ENCODE data around the gene RUNX2. TPM values are rescaled to one million over a fixed set of nuclear protein-coding genes. Genes with fewer than 3 reads are reported as not detected.

RUNX2 gene
- total RNA-seq, 4 donors from 2014 or later: 1.4 to 40.4 (median 5.1) TPM

DNA sequence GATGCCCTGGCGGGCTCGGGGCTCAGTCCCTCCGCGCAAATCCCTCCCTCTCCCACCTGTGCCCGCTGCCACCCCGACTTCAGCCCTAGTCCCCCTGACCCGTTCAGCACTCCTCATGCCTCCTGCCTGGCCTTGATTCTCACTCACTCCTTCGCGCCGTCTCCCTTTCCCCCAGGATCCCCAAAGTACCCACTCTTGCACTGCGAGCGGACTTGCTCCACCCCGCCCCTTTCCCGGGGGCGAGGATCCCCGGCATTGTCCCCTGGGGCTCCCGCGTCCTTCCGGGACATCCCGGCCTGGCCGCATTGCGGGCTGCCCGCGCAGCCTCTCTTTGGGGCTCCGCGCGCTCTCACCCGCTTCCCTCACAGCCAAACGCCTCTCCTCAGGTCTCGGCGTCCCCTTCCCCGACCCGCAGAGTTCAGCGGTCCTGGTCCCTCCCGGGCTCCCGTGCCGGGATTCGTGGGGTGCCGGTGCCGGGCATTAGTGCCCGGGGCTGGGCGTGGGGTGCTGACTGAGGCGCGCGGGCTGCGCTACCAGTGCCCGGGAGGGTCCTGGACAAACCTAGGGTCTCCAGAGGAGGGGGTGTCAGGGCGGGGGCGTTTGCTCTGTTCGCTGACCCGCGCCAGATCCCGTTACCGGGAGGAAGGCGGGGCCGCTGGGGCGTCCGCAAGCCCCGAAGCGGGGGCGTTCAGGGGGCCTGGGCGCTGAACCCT, 95.1 kb downstream of the RUNX2 start:
- H3K4me1 ChIP-seq: peaks cover 0 to 26% (median 6%) of the 10 kb centered on the region in 4 donors
- TF ChIP-seq, protein P1, sequence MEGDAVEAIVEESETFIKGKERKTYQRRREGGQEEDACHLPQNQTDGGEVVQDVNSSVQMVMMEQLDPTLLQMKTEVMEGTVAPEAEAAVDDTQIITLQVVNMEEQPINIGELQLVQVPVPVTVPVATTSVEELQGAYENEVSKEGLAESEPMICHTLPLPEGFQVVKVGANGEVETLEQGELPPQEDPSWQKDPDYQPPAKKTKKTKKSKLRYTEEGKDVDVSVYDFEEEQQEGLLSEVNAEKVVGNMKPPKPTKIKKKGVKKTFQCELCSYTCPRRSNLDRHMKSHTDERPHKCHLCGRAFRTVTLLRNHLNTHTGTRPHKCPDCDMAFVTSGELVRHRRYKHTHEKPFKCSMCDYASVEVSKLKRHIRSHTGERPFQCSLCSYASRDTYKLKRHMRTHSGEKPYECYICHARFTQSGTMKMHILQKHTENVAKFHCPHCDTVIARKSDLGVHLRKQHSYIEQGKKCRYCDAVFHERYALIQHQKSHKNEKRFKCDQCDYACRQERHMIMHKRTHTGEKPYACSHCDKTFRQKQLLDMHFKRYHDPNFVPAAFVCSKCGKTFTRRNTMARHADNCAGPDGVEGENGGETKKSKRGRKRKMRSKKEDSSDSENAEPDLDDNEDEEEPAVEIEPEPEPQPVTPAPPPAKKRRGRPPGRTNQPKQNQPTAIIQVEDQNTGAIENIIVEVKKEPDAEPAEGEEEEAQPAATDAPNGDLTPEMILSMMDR (IDR thresholded peaks at IDR 0.05): no peak
- H3K36me3 ChIP-seq: no peaks in the 10 kb centered on the region
- H3K27me3 ChIP-seq: peaks cover 0 to 26% of the 10 kb centered on the region in 2 donors
- H3K27ac ChIP-seq: peak overlapping the region; percentile 84 to 92 (median 86)
- no peaks in the 10 kb centered on the region for H3K9me3 ChIP-seq
- DNase-seq: peak; percentile 45 to 62 (median 51)
- peak overlapping the region; percentile 60 to 81 (median 62) for H3K4me3 ChIP-seq

DNA sequence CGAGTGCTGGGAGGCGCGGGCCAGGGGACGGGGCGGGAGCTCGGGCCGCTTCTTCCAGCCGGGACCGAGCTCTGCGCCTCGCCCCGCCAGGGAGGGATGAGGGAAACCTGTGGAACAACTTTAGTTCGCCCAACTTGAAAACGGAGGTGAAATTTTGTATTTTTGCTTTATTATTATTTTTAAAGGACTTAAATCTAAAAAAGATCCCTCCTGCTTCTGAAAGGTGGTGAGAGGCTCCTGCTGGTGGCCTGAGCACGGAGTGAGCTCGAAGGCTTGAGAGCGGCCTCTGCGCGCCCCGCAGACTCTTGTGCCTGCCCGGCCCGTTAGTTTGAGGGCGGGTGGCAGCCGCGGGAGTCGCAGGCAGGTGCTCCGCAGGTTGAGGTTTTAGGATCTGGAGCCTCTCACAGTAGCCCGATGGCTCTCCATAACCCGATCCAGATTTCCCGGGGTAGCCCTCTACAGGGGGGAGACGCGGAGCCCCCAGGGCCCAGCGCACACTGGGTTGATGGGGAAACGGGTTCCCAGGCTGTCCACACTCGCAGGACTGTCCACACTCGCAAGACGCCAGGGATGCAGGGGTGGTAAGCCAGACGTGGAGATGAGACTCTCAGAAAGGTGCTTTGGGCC, 95.8 kb downstream of the RUNX2 start:
- no peaks in the 10 kb centered on the region for H3K9me3 ChIP-seq
- peaks cover 0 to 26% of the 10 kb centered on the region in 2 donors for H3K27me3 ChIP-seq
- peak overlapping the region; percentile 60 to 81 (median 62) for H3K4me3 ChIP-seq
- peaks cover 0 to 26% (median 6%) of the 10 kb centered on the region in 4 donors for H3K4me1 ChIP-seq
- TF ChIP-seq, protein P1 (IDR thresholded peaks at IDR 0.05): no peak
- no peak for TF ChIP-seq POLR2A (IDR thresholded peaks at IDR 0.05)
- H3K36me3 ChIP-seq: no peaks in the 10 kb centered on the region
- peak overlapping the region; percentile 84 to 92 (median 86) for H3K27ac ChIP-seq
- DNase-seq: peak in 2 of 3 donors; percentile 40 to 65

DNA sequence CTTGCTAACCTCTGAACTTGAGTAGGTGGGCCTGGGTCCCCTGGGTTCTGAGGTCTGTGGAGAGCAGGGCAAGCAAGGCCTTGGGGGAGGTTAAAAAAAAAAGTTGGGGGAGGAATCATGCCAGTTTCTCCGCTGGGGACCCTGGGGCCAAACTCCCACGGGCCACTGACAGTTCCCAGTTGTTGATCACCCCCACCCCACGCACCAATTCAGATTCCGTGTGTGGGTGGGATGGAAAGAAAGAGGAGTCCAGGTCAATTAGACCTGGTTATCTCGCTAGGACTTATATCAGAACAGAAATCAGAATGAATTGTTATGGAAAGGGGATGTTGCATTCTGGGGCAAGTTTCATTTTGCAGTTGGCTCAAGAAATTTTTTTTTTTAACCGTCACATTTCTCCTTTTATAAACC, 96.3 kb downstream of the RUNX2 start:
- Histone ChIP-seq H3K36me3 (no peaks in the 10 kb centered on the region), H3K9me3 (no peaks in the 10 kb centered on the region), H3K4me3 (peak overlapping the region; percentile 60 to 81 (median 62)), H3K4me1 (peaks cover 0 to 24% (median 6%) of the 10 kb centered on the region in 4 donors), H3K27ac (peak overlapping the region; percentile 84 to 92 (median 86)), H3K27me3 (peaks cover 0 to 23% of the 10 kb centered on the region in 2 donors)
- TF ChIP-seq POLR2A (IDR thresholded peaks at IDR 0.05): no peak
- TF ChIP-seq, protein P1 (IDR thresholded peaks at IDR 0.05): no peak
- peak in 1 of 3 donors; percentile 42 for DNase-seq

DNA sequence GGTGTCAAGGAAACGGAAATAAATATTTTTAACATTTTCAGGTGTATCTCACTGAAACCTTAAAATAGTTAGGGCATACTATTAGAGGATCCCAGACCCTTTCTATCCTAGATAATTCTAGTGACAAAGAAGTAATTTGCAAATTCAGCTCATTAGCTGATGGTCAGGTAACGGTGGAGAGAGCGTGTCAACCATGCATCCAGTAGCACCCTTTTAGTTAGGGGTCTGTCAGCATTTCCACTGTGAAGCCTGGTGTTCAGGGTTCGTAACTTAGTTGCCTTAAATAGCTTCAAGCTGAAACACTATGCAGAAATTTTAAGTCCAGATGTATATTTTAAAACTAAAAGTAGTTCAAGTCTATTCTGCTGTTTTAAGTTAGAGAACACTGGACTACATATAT, 98.1 kb downstream of the RUNX2 start:
- Histone ChIP-seq H3K4me3 (no peak overlapping the region), H3K27ac (peak overlapping the region in 2 of 4 donors; percentile 18 to 51), H3K36me3 (no peaks in the 10 kb centered on the region), H3K27me3 (peaks cover 0 to 7% of the 10 kb centered on the region in 2 donors), H3K9me3 (no peaks in the 10 kb centered on the region), H3K4me1 (peaks cover 0 to 12% (median 4%) of the 10 kb centered on the region in 4 donors)
- DNase-seq: no peak
- TF ChIP-seq, protein P1 (IDR thresholded peaks at IDR 0.05): no peak
- TF ChIP-seq POLR2A (IDR thresholded peaks at IDR 0.05): no peak

DNA sequence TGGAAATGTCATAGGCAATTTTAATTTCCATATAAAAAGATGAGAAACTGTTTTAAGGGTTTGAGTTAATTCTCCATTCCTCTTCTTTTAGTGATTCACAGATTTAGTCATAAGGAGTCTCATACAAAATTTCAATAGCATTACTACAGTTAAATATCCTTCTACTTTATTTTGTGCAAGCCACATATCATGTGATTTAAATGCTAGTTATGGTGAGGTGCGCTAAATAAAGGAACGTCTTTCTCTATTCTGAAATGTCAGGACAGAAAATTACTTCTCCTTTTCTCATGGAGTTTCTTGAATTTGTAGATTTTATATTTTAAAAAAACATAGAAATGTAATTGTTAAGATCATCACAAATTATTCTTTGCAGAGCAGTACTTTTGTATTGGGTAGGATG, 99.6 kb downstream of the RUNX2 start:
- Histone ChIP-seq H3K27ac (no peak overlapping the region), H3K36me3 (no peaks in the 10 kb centered on the region), H3K4me3 (no peak overlapping the region), H3K27me3 (peaks cover 0 to 7% of the 10 kb centered on the region in 2 donors), H3K4me1 (peaks cover 0 to 11% (median 4%) of the 10 kb centered on the region in 4 donors), H3K9me3 (no peaks in the 10 kb centered on the region)
- no peak for DNase-seq
- TF ChIP-seq, protein P1 (IDR thresholded peaks at IDR 0.05): no peak
- no peak for TF ChIP-seq POLR2A (IDR thresholded peaks at IDR 0.05)

Measured in Peyer's patch (tissue), 4 donors.